Lower leg skin (tissue), 4 donors: ENCODE data around the gene SLC16A3. TPM values are rescaled to one million over a fixed set of nuclear protein-coding genes. Genes with fewer than 3 reads are reported as not detected.

Experiments
- DNase-seq, 2 donors: peaks; one replicate each; pipeline ENCODE4 v3.0.0-alpha.2; 2019; ENCODE audit warnings: low spot score in 2 of 2
- H3K4me3 ChIP-seq: fragments of 200-600 bp; sonication (generic); 2 replicates; pipeline ENCODE4 v1.5.1; 2017; ENCODE audit warnings: mild to moderate bottlenecking, low read depth; ENCODE audit not compliant: poor library complexity, severe bottlenecking
- CTCF ChIP-seq, 3 donors: fragments of 450-650 bp; IDR thresholded peaks; one replicate each; pipeline ENCODE4 v1.5.1; 2016; ENCODE audit warnings: antibody characterized with exemption in 3 of 3, mild to moderate bottlenecking in 3 of 3, moderate library complexity in 2 of 3
- POLR2A ChIP-seq, 2 donors: fragments of 450-650 bp; IDR thresholded peaks; one replicate each; pipeline ENCODE4 v1.6.1; 2016 to 2017; ENCODE audit warnings: antibody characterized with exemption in 2 of 2, mild to moderate bottlenecking in 1 of 2, moderate library complexity in 1 of 2
- WGBS, 2 donors: methylation state at CpG; one replicate each; pipeline ENCODE4 v1.1.5; 2018; 5-methylcytosine and 5-hydroxymethylcytosine counted together
- intact Hi-C: fragments of 100-400 bp; cut with DNase I; formaldehyde crosslinking; loops from one replicate; pipeline ENCODE4 v1.15.0; 2023; ENCODE audit warnings: low total_unique reads
- total RNA-seq, 4 donors: library from RNA; depleted of rRNA; stranded (reverse); fragments of >200 nt; gene quantifications; one replicate each; pipeline ENCODE4 v1.1.0, GENCODE V29; 2016

Gene SLC16A3
- total RNA-seq, 4 donors from 2014 or later: 10.0 to 18.5 (median 15.2) TPM

- DNase-seq: peak in 1 of 2 donors; percentile 87
- TF ChIP-seq CTCF (IDR thresholded peaks at IDR 0.05) (no peak), POLR2A (IDR thresholded peaks at IDR 0.05) (no peak)
- intact Hi-C loops: loop anchor here (10.0 kb wide), 1 partner anchor 85 kb away; the partner anchor contains the start of gene CD7
- no peak overlapping the region for H3K4me3 ChIP-seq
- 68 to 69% methylated on average over 24 to 27 of the region's 28 CpGs for WGBS, 2 donors
These were observed 1.1 kb downstream of the SLC16A3 start for GRCh38 chr17:82229698-82230608.

- intact Hi-C loops: loop anchor here (10.0 kb wide), 1 partner anchor 84 kb away; the partner anchor contains the start of gene CD7
- WGBS, 2 donors: 4 to 37% methylated on average over 7 to 37 of the region's 76 CpGs
- peak in 1 of 2 donors; percentile 96 for DNase-seq
- no peak for TF ChIP-seq POLR2A (IDR thresholded peaks at IDR 0.05)
- TF ChIP-seq CTCF (IDR thresholded peaks at IDR 0.05): peak in 1 of 3 donors; percentile 11
- H3K4me3 ChIP-seq: peak overlapping the region; percentile 33
These were observed 1.9 kb downstream of the SLC16A3 start for GRCh38 chr17:82230609-82231311.

GRCh38 chr17:82231312-82231561, 2.4 kb downstream of the SLC16A3 start:
- WGBS, 2 donors: 0 to 1% methylated on average over 1 to 18 of the region's 18 CpGs
- DNase-seq: no peak
- TF ChIP-seq CTCF (IDR thresholded peaks at IDR 0.05) (no peak), POLR2A (IDR thresholded peaks at IDR 0.05) (no peak)
- intact Hi-C loops: loop anchor here (10.0 kb wide), 1 partner anchor 84 kb away; the partner anchor contains the start of gene CD7
- peak overlapping the region; percentile 33 for H3K4me3 ChIP-seq

GRCh38 chr17:82231562-82232321, 2.9 kb downstream of the SLC16A3 start:
- DNase-seq: peak in 1 of 2 donors; percentile 66
- intact Hi-C loops: loop anchor here (10.0 kb wide), 1 partner anchor 83 kb away; the partner anchor contains the start of gene CD7
- peak overlapping the region; percentile 33 for H3K4me3 ChIP-seq
- WGBS, 2 donors: 19 to 22% methylated on average over 15 to 17 of the region's 42 CpGs
- TF ChIP-seq CTCF (IDR thresholded peaks at IDR 0.05) (no peak), POLR2A (IDR thresholded peaks at IDR 0.05) (no peak)

GRCh38 chr17:82232322-82232820, 3.5 kb downstream of the SLC16A3 start:
- WGBS, 2 donors: 83 to 89% methylated on average over 21 of the region's 21 CpGs
- intact Hi-C loops: loop anchor here (10.0 kb wide), 1 partner anchor 82 kb away; the partner anchor contains the start of gene CD7

More at GRCh38 chr17:82232322-82232820, 3.5 kb downstream of the SLC16A3 start:
- no peak overlapping the region for H3K4me3 ChIP-seq
- DNase-seq: no peak
- TF ChIP-seq CTCF (IDR thresholded peaks at IDR 0.05) (no peak), POLR2A (IDR thresholded peaks at IDR 0.05) (no peak)
